22Rv1 (cell line): Measurements from ENCODE around the gene TMEM233.

ENCODE experiments used
- ZFX ChIP-seq: fragments of 450-650 bp; IDR thresholded peaks from 2 replicates; pipeline ENCODE4 v1.6.1; 2017; ENCODE audit warnings: antibody characterized with exemption, borderline replicate concordance
- TF ChIP-seq, protein P1 (sequence below): fragments of 450-650 bp; IDR thresholded peaks from 2 replicates; pipeline ENCODE4 v1.5.1; 2017; ENCODE audit warnings: mild to moderate bottlenecking

DNA sequence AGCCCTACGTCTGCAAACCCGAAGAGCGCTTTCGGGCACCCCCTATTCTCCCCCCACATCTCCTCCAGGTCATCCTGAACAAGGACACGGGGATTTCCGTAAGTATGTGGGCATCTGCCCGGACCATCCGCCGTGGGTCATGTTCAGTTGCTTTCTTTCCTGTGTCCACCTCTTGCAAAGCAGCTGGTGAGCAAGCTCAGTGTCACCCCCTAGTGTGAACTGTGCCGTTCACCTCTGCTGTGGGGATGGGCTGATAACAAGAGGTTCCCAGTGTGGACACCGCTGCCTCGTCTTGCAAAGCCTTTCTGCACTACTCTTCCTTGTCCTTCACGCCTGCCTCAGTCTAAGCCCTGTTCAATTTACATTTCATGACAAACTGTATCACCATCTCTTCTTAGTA lies 83.0 kb downstream of the TMEM233 start:
- TF ChIP-seq, protein P1, sequence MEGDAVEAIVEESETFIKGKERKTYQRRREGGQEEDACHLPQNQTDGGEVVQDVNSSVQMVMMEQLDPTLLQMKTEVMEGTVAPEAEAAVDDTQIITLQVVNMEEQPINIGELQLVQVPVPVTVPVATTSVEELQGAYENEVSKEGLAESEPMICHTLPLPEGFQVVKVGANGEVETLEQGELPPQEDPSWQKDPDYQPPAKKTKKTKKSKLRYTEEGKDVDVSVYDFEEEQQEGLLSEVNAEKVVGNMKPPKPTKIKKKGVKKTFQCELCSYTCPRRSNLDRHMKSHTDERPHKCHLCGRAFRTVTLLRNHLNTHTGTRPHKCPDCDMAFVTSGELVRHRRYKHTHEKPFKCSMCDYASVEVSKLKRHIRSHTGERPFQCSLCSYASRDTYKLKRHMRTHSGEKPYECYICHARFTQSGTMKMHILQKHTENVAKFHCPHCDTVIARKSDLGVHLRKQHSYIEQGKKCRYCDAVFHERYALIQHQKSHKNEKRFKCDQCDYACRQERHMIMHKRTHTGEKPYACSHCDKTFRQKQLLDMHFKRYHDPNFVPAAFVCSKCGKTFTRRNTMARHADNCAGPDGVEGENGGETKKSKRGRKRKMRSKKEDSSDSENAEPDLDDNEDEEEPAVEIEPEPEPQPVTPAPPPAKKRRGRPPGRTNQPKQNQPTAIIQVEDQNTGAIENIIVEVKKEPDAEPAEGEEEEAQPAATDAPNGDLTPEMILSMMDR, result peak; percentile 18; the same call in 1 of the 2 replicates
- TF ChIP-seq ZFX, result no peak
